Measurements from ENCODE around the gene LRRC37A3. TPM values are rescaled to one million over a fixed set of nuclear protein-coding genes. Genes with fewer than 3 reads are reported as not detected.

Gene LRRC37A3
- polyA plus RNA-seq, 1 of the 3 experiments (the other 2 are of a cell fraction): 10.4 TPM

DNA sequence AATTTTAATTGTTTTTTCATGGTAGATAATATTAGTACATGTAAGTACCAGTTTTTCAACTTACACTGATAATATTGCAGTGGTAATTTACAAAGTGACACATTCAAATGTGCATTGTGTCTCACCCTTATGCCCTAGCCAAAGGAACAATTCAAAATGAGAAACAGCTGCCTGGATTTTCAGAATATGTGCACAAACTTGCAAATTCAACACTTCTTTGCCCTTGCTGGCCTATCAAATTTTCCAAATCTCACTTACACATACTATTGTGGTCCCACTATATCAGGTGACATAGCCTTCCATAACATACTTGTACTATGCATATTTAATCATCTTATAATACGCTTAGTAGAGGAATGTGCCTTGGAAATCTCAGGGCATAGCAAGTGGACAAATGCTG, 32.6 kb upstream of the LRRC37A3 start:
- DNase-seq: no peak
- no peak overlapping the region for H3K27ac ChIP-seq (ENCODE audit: low read depth in 2 of 2, low read length in 1 of 2)
- no peak overlapping the region for H3K4me2 ChIP-seq
- POLR2A ChIA-PET: no interaction called here
- WGBS (ENCODE audit: low lambda C conversion rate): 96% methylated on average over 1 of the region's 1 CpG
- peaks cover 4% of the 10 kb centered on the region for H3F3A ChIP-seq (replicated peaks; ENCODE audit: insufficient read depth)
- H3K4me3 ChIP-seq (ENCODE audit: low read depth in 2 of 2, low read length in 1 of 2): no peak overlapping the region; a peak in 1 of 4 replicates
- no peaks in the 10 kb centered on the region for H3K79me2 ChIP-seq (ENCODE audit: insufficient read depth)
- no peaks in the 10 kb centered on the region for H3K9me3 ChIP-seq
- H3K9me2 ChIP-seq: no peaks in the 10 kb centered on the region
- CTCF ChIA-PET: interaction anchor here (1.5 to 1.8 kb wide), 2 partner anchors 10 to 12 kb away, joined by 5 to 13 read pairs; no protein-coding TSS in a partner anchor
- no peak overlapping the region for H3K9ac ChIP-seq
- no peaks in the 10 kb centered on the region for H3K27me3 ChIP-seq (ENCODE audit: insufficient read depth)
- no peaks in the 10 kb centered on the region for H4K20me1 ChIP-seq (ENCODE audit: insufficient read depth)
- TF ChIP-seq TAF1 (IDR thresholded peaks at IDR 0.05; ENCODE audit: borderline replicate concordance, low read depth, low read length): no peak
- no peak for TF ChIP-seq MXI1 (IDR thresholded peaks at IDR 0.05; ENCODE audit: low read depth, low read length)
- no peak for TF ChIP-seq SIN3A (IDR thresholded peaks at IDR 0.05; ENCODE audit: borderline replicate concordance, low read depth, low read length)
- no peak for TF ChIP-seq EZH2phosphoT487 (IDR thresholded peaks at IDR 0.05; ENCODE audit: borderline replicate concordance, low read depth)
- no peak for TF ChIP-seq RCOR1 (IDR thresholded peaks at IDR 0.05; ENCODE audit: low read length)
- no peak for TF ChIP-seq FOXJ3 (CRISPR knock-in tag; IDR thresholded peaks at IDR 0.05)
- TF ChIP-seq, protein P1, sequence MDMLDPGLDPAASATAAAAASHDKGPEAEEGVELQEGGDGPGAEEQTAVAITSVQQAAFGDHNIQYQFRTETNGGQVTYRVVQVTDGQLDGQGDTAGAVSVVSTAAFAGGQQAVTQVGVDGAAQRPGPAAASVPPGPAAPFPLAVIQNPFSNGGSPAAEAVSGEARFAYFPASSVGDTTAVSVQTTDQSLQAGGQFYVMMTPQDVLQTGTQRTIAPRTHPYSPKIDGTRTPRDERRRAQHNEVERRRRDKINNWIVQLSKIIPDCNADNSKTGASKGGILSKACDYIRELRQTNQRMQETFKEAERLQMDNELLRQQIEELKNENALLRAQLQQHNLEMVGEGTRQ (IDR thresholded peaks at IDR 0.05; ENCODE audit: borderline replicate concordance, low read depth, low read length): no peak
- H3K4me1 ChIP-seq (ENCODE audit: control insufficient read depth in 1 of 2, insufficient read depth in 2 of 2, low read depth in 1 of 2, low read length in 1 of 2): no peaks in the 10 kb centered on the region; a peak in 1 of 4 replicates
- no peaks in the 10 kb centered on the region for H3K36me3 ChIP-seq (replicated peaks in 1 of 2; ENCODE audit: control insufficient read depth in 1 of 2, insufficient read depth in 2 of 2, low read length in 1 of 2)
- no peak overlapping the region for H2AFZ ChIP-seq (ENCODE audit: low read depth)

DNA sequence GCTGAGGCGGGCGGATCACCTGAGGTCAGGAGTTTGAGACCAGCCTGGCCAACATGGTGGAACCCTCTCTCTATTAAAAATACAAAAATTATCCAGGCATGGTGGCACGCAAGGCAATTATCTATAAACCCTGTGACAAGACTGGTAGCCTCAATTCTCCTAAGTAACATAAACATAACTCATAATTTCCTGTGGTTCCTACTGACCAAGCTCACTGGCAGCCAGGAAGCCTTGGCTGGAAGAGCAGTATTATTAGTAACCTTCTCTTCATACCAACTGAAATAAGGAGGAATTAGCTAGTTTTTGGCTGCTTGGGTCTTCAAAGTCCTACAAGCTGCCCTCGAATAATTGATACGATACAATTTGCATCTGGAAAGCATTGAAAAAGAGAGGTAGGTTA, 31.6 kb upstream of the LRRC37A3 start:
- Histone ChIP-seq H3K4me1 (ENCODE audit: control insufficient read depth in 1 of 2, insufficient read depth in 2 of 2, low read depth in 1 of 2, low read length in 1 of 2) (no peaks in the 10 kb centered on the region; a peak in 1 of 4 replicates), H3K27me3 (ENCODE audit: insufficient read depth) (no peaks in the 10 kb centered on the region), H3K9ac (no peak overlapping the region), H3F3A (replicated peaks; ENCODE audit: insufficient read depth) (peaks cover 4% of the 10 kb centered on the region), H3K9me2 (no peaks in the 10 kb centered on the region), H3K9me3 (no peaks in the 10 kb centered on the region), H3K4me2 (no peak overlapping the region), H3K27ac (ENCODE audit: low read depth in 2 of 2, low read length in 1 of 2) (no peak overlapping the region), H4K20me1 (ENCODE audit: insufficient read depth) (no peaks in the 10 kb centered on the region), H3K4me3 (ENCODE audit: low read depth in 2 of 2, low read length in 1 of 2) (no peak overlapping the region), H2AFZ (ENCODE audit: low read depth) (no peak overlapping the region), H3K79me2 (ENCODE audit: insufficient read depth) (no peaks in the 10 kb centered on the region), H3K36me3 (replicated peaks in 1 of 2; ENCODE audit: control insufficient read depth in 1 of 2, insufficient read depth in 2 of 2, low read length in 1 of 2) (no peaks in the 10 kb centered on the region)
- 96% methylated on average over 5 of the region's 5 CpGs for WGBS (ENCODE audit: low lambda C conversion rate)
- POLR2A ChIA-PET: no interaction called here
- CTCF ChIA-PET: interaction anchor here (1.0 kb wide), 1 partner anchor 31 kb away, joined by 3 read pairs; no protein-coding TSS in a partner anchor
- no peak for DNase-seq
- TF ChIP-seq RXRA (IDR thresholded peaks at IDR 0.05; ENCODE audit: borderline replicate concordance, low read depth): no peak
- no peak for TF ChIP-seq ELF1 (IDR thresholded peaks at IDR 0.05)
- no peak for TF ChIP-seq SMC3 (IDR thresholded peaks at IDR 0.05; ENCODE audit: low read depth, low read length)
- no peak for TF ChIP-seq SIN3A (IDR thresholded peaks at IDR 0.05; ENCODE audit: borderline replicate concordance, low read depth, low read length)
- TF ChIP-seq GABPA (IDR thresholded peaks at IDR 0.05; ENCODE audit: low read depth): no peak
- no peak for TF ChIP-seq NFIC (IDR thresholded peaks at IDR 0.05; ENCODE audit: borderline replicate concordance)
- no peak for TF ChIP-seq ZBTB33 (IDR thresholded peaks at IDR 0.05; ENCODE audit: borderline replicate concordance, low read depth)
- TF ChIP-seq TEAD4 (IDR thresholded peaks at IDR 0.05; ENCODE audit: borderline replicate concordance, insufficient read depth): no peak
- no peak for TF ChIP-seq EP300 (IDR thresholded peaks at IDR 0.05; ENCODE audit: borderline replicate concordance in 1 of 2, low read depth in 1 of 2, low read length in 1 of 2)

Data from SK-N-SH (cell line).